K562 (cell line): ENCODE data around the gene UBE2E1. TPM values are rescaled to one million over a fixed set of nuclear protein-coding genes. Genes with fewer than 3 reads are reported as not detected.

Experiments
- ATAC-seq: fragments of 200-7000 bp; cut with Tn5 transposase; 3 replicates; pipeline ENCODE4 v1.9.1; 2020; ENCODE audit warnings: moderate library complexity
- BruUV-seq: library from RNA; stranded (reverse); fragments of 400-500 nt; replicated peaks from 2 replicates; lab custom pipeline; 2021; lab: Mats Ljungman, UMichigan
- CTCF ChIA-PET: fragments of 300-600 bp; formaldehyde crosslinking; extraction: SDS; loops from one replicate; lab custom pipeline; 2021; ENCODE audit warnings: low intra/inter-chr PET ratio; lab: Yijun Ruan, JAX
- POLR2A ChIA-PET: fragments of 300-600, 350-650 bp; sonication (Branson Sonifier 250); formaldehyde crosslinking; extraction: SDS; loops from one replicate; lab custom pipeline; 2021; ENCODE audit warnings: antibody characterized with exemption, inconsistent platforms; lab: Yijun Ruan, JAX
- DNase-seq, 4 experiments: peaks; one replicate each; pipeline versions ENCODE4 v3.0.0 to v3.0.0-alpha.2; 2011 to 2018; ENCODE audit warnings: low spot score in 3 of 4, mixed read lengths in 3 of 4; ENCODE audit errors: extremely low read depth in 1 of 4
- FAIRE-seq: peaks from 2 replicates; lab custom pipeline; 2011; peaks lifted over from hg19 to GRCh38; lab: Jason Lieb, UNC
- H2AFZ ChIP-seq: 2 replicates; pipeline ENCODE4 v1.6.0; 2011; ENCODE audit warnings: low read depth, low read length, control low read depth, inconsistent platforms
- H3K27ac ChIP-seq: fragments of 200-600 bp; 3 replicates; pipeline ENCODE4 v1.8.0; 2011; ENCODE audit warnings: low read depth, mild to moderate bottlenecking, control low read depth, inconsistent platforms, low read length, moderate library complexity, mixed read lengths; ENCODE audit errors: extremely low read depth
- H3K27me3 ChIP-seq, 2 experiments: fragments of 300-600 bp in 1 of 2; 2 replicates in 1 of 2; 3 replicates in 1 of 2; pipeline versions ENCODE4 v1.6.0 to v1.8.0; 2011; ENCODE audit warnings: inconsistent platforms in 2 of 2, low read length in 2 of 2, mild to moderate bottlenecking in 1 of 2, mixed read lengths in 1 of 2, moderate library complexity in 1 of 2; ENCODE audit not compliant: control insufficient read depth in 2 of 2, insufficient read depth in 2 of 2
- H3K36me3 ChIP-seq: fragments of 300-600 bp; 3 replicates; pipeline ENCODE4 v1.8.0; 2011; ENCODE audit warnings: mild to moderate bottlenecking, low read length, inconsistent platforms; ENCODE audit not compliant: control insufficient read depth, insufficient read depth
- H3K4me1 ChIP-seq, 2 experiments: fragments of 200-600 bp in 1 of 2; replicated peaks in 1 of 2; 2 replicates in 1 of 2; 3 replicates in 1 of 2; pipeline versions ENCODE4 v1.5.1 to v1.8.0; 2011; ENCODE audit warnings: inconsistent platforms in 2 of 2, low read length in 2 of 2, mild to moderate bottlenecking in 1 of 2, mixed read lengths in 1 of 2, moderate library complexity in 1 of 2; ENCODE audit not compliant: control insufficient read depth in 2 of 2, insufficient read depth in 2 of 2
- H3K4me2 ChIP-seq: 2 replicates; pipeline ENCODE4 v1.6.1; 2011; ENCODE audit warnings: low read length, control low read depth, inconsistent platforms, mixed read lengths; ENCODE audit not compliant: insufficient read depth
- H3K4me3 ChIP-seq: fragments of 200-600 bp; sonication (generic), shearing (Covaris generic); 2 replicates; pipeline ENCODE4 v1.5.1; 2016; ENCODE audit warnings: control low read depth, inconsistent platforms
- H3K79me2 ChIP-seq: fragments of 200-600 bp; 3 replicates; pipeline ENCODE4 v1.8.0; 2011; ENCODE audit warnings: low read length, inconsistent platforms; ENCODE audit not compliant: control insufficient read depth, insufficient read depth
- H3K9ac ChIP-seq, 2 experiments: 2 replicates each; pipeline versions ENCODE4 v1.6.0 to v1.6.1; 2011; ENCODE audit warnings: low read depth in 2 of 2, low read length in 2 of 2, control low read depth in 1 of 2, inconsistent platforms in 1 of 2, mild to moderate bottlenecking in 1 of 2, mixed read lengths in 1 of 2; ENCODE audit not compliant: insufficient read depth in 1 of 2
- H3K9me1 ChIP-seq: one replicate; pipeline ENCODE4 v1.6.0; 2011; ENCODE audit warnings: inconsistent platforms, mild to moderate bottlenecking, low read length, moderate library complexity; ENCODE audit not compliant: control insufficient read depth, insufficient read depth
- H3K9me3 ChIP-seq: replicated peaks from 2 replicates; pipeline ENCODE4 v1.5.1; 2011; ENCODE audit warnings: low read depth, low read length, inconsistent platforms; ENCODE audit not compliant: control insufficient read depth, insufficient read depth
- H4K20me1 ChIP-seq: replicated peaks from 2 replicates; pipeline ENCODE4 v1.6.1; 2011; ENCODE audit warnings: low read length, inconsistent platforms, mixed read lengths; ENCODE audit not compliant: control insufficient read depth, insufficient read depth
- CSDE1 ChIP-seq, 2 experiments: fragments of 450-650 bp; IDR thresholded peaks; 2 replicates each; pipeline ENCODE4 v1.6.1; 2016; ENCODE audit warnings: mild to moderate bottlenecking in 1 of 2
- FUS ChIP-seq: fragments of 200-400 bp; formaldehyde crosslinking; optimal IDR thresholded peaks from 2 replicates; pipeline ENCODE3; 2017; ENCODE audit warnings: low read depth, low read length
- KHSRP ChIP-seq: fragments of 450-650 bp; IDR thresholded peaks from 2 replicates; pipeline ENCODE4 v1.6.1; 2017
- KLF13 ChIP-seq: fragments of 450-650 bp; IDR thresholded peaks from 2 replicates; pipeline ENCODE4 v1.6.1; 2016; ENCODE audit warnings: missing genetic modification characterization, low read depth, mild to moderate bottlenecking, missing compliant biosample characterization, moderate library complexity, borderline replicate concordance
- POLR2AphosphoS5 ChIP-seq: IDR thresholded peaks from 2 replicates; pipeline ENCODE4 v1.6.1; 2011; ENCODE audit warnings: mild to moderate bottlenecking, low read depth, low read length, moderate library complexity; ENCODE audit not compliant: control insufficient read depth, insufficient read depth
- ZNF644 ChIP-seq: fragments of 200-800 bp; sonication (Bioruptor generic); IDR thresholded peaks from 2 replicates; pipeline ENCODE4 v1.6.1; 2016; ENCODE audit warnings: low read depth, missing genetic modification characterization, missing compliant biosample characterization
- WGBS: fragments of 100-300 bp; shearing (Covaris generic); methylation state at CpG from one replicate; pipeline ENCODE4 v1.1.6; 2016; ENCODE audit warnings: low coverage, mixed read lengths; ENCODE audit not compliant: insufficient coverage; ENCODE audit errors: missing lambda C conversion rate; 5-methylcytosine and 5-hydroxymethylcytosine counted together
- in situ Hi-C: fragments of 300-500 bp; cut with MboI; formaldehyde crosslinking; loops from 4 replicates; pipeline ENCODE4 v1.15.0; 2018; ENCODE audit warnings: inconsistent platforms, mixed read lengths
- intact Hi-C: fragments of 100-400 bp; cut with micrococcal nuclease; formaldehyde crosslinking; loops from 2 replicates; pipeline ENCODE4 v1.14.2; 2022
- polyA plus RNA-seq, 8 experiments: library from polyadenylated mRNA; depleted of rRNA in 4 of 8; stranded (reverse) in 5 of 8; unstranded in 3 of 8; fragments of >200 nt; fragmentation: Nextera tagmentation in 2 of 8; fragmentation: Illumina TruSeq in 1 of 8; extraction: Ambion mirVana in 2 of 8; extraction: Trizol in 1 of 8; gene quantifications; 2 replicates each; pipeline versions ENCODE4 v1.2.1 to v1.2.3, GENCODE V29; 2011 to 2014; ENCODE audit warnings: inconsistent platforms in 1 of 8, missing spikeins in 1 of 8
- total RNA-seq, 7 experiments: library from RNA; depleted of rRNA in 6 of 7; stranded (reverse); fragments of >200 nt in 6 of 7; fragmentation: Illumina TruSeq in 2 of 7; extraction: Trizol in 2 of 7; gene quantifications; 2 replicates each; pipeline versions ENCODE4 v1.2.1 to v1.2.3, GENCODE V29; 2011 to 2021; ENCODE audit warnings: low replicate concordance in 1 of 7
- TF ChIP-seq, protein P1 (sequence below): fragments of 250-450 bp; sonication (Bioruptor Pico); IDR thresholded peaks from 2 replicates; pipeline ENCODE4 v1.4.0; 2020; ENCODE audit warnings: mild to moderate bottlenecking
- TF ChIP-seq, protein P2 (sequence below): sonication (generic); formaldehyde crosslinking; IDR thresholded peaks from 2 replicates; pipeline ENCODE4 v1.8.1; 2023; ENCODE audit warnings: mild to moderate bottlenecking, missing genetic modification reagents
- TF ChIP-seq, protein P3 (sequence below): fragments of 250-450 bp; sonication (Bioruptor Pico); IDR thresholded peaks from 2 replicates; pipeline ENCODE4 v1.4.0; 2020; ENCODE audit warnings: mild to moderate bottlenecking, moderate library complexity

The UBE2E1 gene
- total and polyA plus RNA-seq, 9 of the 15 experiments (the other 6 are each of a cell fraction or from before 2014, with no cell fraction given) = 54.4 to 294 (median 165) TPM

GRCh38 chr3:23756206-23756840 is 49.4 kb upstream of the UBE2E1 start:
- no peaks in the 10 kb centered on the region for H4K20me1 ChIP-seq
- no peak overlapping the region for H2AFZ ChIP-seq
- intact Hi-C loops (no loop called here), in situ Hi-C loops (no loop called here)
- TF ChIP-seq CSDE1 (IDR thresholded peaks at IDR 0.05) (no peak), ZNF644 (tag) (no peak), POLR2AphosphoS5 (no peak), FUS (no peak), KLF13 (tag) (no peak), KHSRP (no peak)
- TF ChIP-seq, protein P1, sequence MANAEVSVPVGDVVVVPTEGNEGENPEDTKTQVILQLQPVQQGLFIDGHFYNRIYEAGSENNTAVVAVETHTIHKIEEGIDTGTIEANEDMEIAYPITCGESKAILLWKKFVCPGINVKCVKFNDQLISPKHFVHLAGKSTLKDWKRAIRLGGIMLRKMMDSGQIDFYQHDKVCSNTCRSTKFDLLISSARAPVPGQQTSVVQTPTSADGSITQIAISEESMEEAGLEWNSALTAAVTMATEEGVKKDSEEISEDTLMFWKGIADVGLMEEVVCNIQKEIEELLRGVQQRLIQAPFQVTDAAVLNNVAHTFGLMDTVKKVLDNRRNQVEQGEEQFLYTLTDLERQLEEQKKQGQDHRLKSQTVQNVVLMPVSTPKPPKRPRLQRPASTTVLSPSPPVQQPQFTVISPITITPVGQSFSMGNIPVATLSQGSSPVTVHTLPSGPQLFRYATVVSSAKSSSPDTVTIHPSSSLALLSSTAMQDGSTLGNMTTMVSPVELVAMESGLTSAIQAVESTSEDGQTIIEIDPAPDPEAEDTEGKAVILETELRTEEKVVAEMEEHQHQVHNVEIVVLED (CRISPR knock-in tag) = no peak
- TF ChIP-seq, protein P2, sequence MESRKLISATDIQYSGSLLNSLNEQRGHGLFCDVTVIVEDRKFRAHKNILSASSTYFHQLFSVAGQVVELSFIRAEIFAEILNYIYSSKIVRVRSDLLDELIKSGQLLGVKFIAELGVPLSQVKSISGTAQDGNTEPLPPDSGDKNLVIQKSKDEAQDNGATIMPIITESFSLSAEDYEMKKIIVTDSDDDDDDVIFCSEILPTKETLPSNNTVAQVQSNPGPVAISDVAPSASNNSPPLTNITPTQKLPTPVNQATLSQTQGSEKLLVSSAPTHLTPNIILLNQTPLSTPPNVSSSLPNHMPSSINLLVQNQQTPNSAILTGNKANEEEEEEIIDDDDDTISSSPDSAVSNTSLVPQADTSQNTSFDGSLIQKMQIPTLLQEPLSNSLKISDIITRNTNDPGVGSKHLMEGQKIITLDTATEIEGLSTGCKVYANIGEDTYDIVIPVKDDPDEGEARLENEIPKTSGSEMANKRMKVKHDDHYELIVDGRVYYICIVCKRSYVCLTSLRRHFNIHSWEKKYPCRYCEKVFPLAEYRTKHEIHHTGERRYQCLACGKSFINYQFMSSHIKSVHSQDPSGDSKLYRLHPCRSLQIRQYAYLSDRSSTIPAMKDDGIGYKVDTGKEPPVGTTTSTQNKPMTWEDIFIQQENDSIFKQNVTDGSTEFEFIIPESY (CRISPR knock-in tag) = no peak
- TF ChIP-seq, protein P3, sequence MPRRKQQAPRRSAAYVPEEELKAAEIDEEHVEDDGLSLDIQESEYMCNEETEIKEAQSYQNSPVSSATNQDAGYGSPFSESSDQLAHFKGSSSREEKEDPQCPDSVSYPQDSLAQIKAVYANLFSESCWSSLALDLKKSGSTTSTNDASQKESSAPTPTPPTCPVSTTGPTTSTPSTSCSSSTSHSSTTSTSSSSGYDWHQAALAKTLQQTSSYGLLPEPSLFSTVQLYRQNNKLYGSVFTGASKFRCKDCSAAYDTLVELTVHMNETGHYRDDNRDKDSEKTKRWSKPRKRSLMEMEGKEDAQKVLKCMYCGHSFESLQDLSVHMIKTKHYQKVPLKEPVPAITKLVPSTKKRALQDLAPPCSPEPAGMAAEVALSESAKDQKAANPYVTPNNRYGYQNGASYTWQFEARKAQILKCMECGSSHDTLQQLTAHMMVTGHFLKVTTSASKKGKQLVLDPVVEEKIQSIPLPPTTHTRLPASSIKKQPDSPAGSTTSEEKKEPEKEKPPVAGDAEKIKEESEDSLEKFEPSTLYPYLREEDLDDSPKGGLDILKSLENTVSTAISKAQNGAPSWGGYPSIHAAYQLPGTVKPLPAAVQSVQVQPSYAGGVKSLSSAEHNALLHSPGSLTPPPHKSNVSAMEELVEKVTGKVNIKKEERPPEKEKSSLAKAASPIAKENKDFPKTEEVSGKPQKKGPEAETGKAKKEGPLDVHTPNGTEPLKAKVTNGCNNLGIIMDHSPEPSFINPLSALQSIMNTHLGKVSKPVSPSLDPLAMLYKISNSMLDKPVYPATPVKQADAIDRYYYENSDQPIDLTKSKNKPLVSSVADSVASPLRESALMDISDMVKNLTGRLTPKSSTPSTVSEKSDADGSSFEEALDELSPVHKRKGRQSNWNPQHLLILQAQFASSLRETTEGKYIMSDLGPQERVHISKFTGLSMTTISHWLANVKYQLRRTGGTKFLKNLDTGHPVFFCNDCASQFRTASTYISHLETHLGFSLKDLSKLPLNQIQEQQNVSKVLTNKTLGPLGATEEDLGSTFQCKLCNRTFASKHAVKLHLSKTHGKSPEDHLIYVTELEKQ = no peak
- H3K36me3 ChIP-seq = no peaks in the 10 kb centered on the region
- CTCF ChIA-PET = no interaction called here
- no peak for DNase-seq
- H3K9me3 ChIP-seq = no peaks in the 10 kb centered on the region
- peaks cover 7 to 30% of the 10 kb centered on the region in 2 experiments for H3K27me3 ChIP-seq
- H3K27ac ChIP-seq = no peak overlapping the region
- POLR2A ChIA-PET = interaction anchor here (1.0 to 1.4 kb wide), 2 partner anchors 11 to 160 kb away, joined by 3 to 4 read pairs; partner anchors contain the start of genes NKIRAS1 and RPL15
- no peak overlapping the region for H3K4me3 ChIP-seq
- no peak overlapping the region for H3K9ac ChIP-seq
- no peak overlapping the region for H3K4me2 ChIP-seq
- no peak for ATAC-seq
- H3K9me1 ChIP-seq = no peaks in the 10 kb centered on the region
- H3K79me2 ChIP-seq = no peaks in the 10 kb centered on the region
- BruUV-seq = no TSS peak
- H3K4me1 ChIP-seq = no peaks in the 10 kb centered on the region
- WGBS = 0% methylated on average over 3 of the region's 3 CpGs
- FAIRE-seq = no peak
